MG63 (cell line): ENCODE measurements around the gene OR2F1. TPM values are rescaled to one million over a fixed set of nuclear protein-coding genes. Genes with fewer than 3 reads are reported as not detected.

Experiments used
- total RNA-seq: library from RNA; depleted of rRNA; stranded (reverse); fragments of >200 nt; shearing (Covaris generic); gene quantifications from 2 replicates; pipeline ENCODE4 v1.2.3, GENCODE V29; 2014; ENCODE audit warnings: low replicate concordance; rRNA removed

The OR2F1 gene
- total RNA-seq, 1 experiment from 2014 or later: 0.49 TPM

Other genes with a start within 250 kb of the OR2F1 start
- not detected in 2 replicates for gene CTAGE6, start 197.1 kb upstream of the OR2F1 start, total RNA-seq
- 42.0 and 64.5 TPM in 2 replicates for gene TCAF1, start 52.7 kb upstream of the OR2F1 start, total RNA-seq
- not detected in 2 replicates for gene OR2F2, start 19.6 kb upstream of the OR2F1 start, total RNA-seq
- not detected in 2 replicates for gene OR6B1, start 45.5 kb downstream of the OR2F1 start, total RNA-seq
- not detected in 2 replicates for gene OR2A5, start 94.1 kb downstream of the OR2F1 start, total RNA-seq
- gene OR2A25, start 115.0 kb downstream of the OR2F1 start, total RNA-seq: not detected in 2 replicates
- gene OR2A12, start 131.4 kb downstream of the OR2F1 start, total RNA-seq: not detected in 2 replicates
- gene OR2A2, start 154.7 kb downstream of the OR2F1 start, total RNA-seq: not detected in 2 replicates
- not detected in 2 replicates for gene OR2A14, start 168.3 kb downstream of the OR2F1 start, total RNA-seq
- gene CTAGE4, start 228.6 kb downstream of the OR2F1 start, total RNA-seq: 0.57 and 2.1 TPM in 2 replicates
- gene ARHGEF35, start 241.0 kb downstream of the OR2F1 start, total RNA-seq: 0.76 TPM in 2 replicates